T-cell (primary cell): Measurements from ENCODE around the gene KLF9. TPM values are rescaled to one million over a fixed set of nuclear protein-coding genes. Genes with fewer than 3 reads are reported as not detected.

Source experiments
- ATAC-seq, 4 experiments: fragments of 200-7000 bp in 3 of 4; fragments of 150-1000 bp in 1 of 4; cut with Tn5 transposase; replicated peaks in 1 of 4; 1 replicate in 3 of 4; 2 replicates in 1 of 4; pipeline ENCODE4 v1.10.0; 2021; ENCODE audit warnings: moderate library complexity in 3 of 4, mild to moderate bottlenecking in 2 of 4, moderate number of reproducible peaks in 1 of 4
- CTCF ChIA-PET, 2 donors: fragments of 300-600 bp; sonication (Branson Sonifier 250); formaldehyde crosslinking; loops; one replicate each; lab custom pipeline; 2022; ENCODE audit warnings: antibody characterized with exemption in 2 of 2; lab: Charles Lee
- POLR2A ChIA-PET, 2 donors: fragments of 300-600 bp; sonication (Branson Sonifier 250); formaldehyde crosslinking; loops; one replicate each; lab custom pipeline; 2022; ENCODE audit warnings: antibody characterized with exemption in 2 of 2; lab: Charles Lee
- DNase-seq, 35 experiments: peaks; one replicate each; pipeline versions ENCODE4 v3.0.0 to v3.0.0-alpha.2; 2013 to 2023
- H3K27ac ChIP-seq: one replicate; pipeline ENCODE4 v1.5.1; 2013; ENCODE audit warnings: low read length
- H3K27me3 ChIP-seq, 2 experiments: replicated peaks in 1 of 2; 1 replicate in 1 of 2; 2 replicates in 1 of 2; pipeline versions ENCODE4 v1.6.1 to v1.7.0; 2013; ENCODE audit warnings: low read length in 1 of 2, mixed read lengths in 1 of 2; ENCODE audit not compliant: control insufficient read depth in 2 of 2, insufficient read depth in 2 of 2; ENCODE audit errors: extremely low read depth in 1 of 2
- H3K36me3 ChIP-seq, 2 donors: 1 replicate in 1 of 2; 2 replicates in 1 of 2; pipeline versions ENCODE4 v1.6.1 to v1.7.0; 2013; ENCODE audit warnings: low read length in 1 of 2; ENCODE audit not compliant: control insufficient read depth in 2 of 2, insufficient read depth in 1 of 2; ENCODE audit errors: extremely low read depth in 1 of 2
- H3K4me1 ChIP-seq, 2 experiments: 1 replicate in 1 of 2; 2 replicates in 1 of 2; pipeline versions ENCODE4 v1.6.1 to v1.7.0; 2013; ENCODE audit warnings: low read length in 2 of 2, mixed read lengths in 1 of 2; ENCODE audit not compliant: insufficient read depth in 2 of 2, control insufficient read depth in 1 of 2; ENCODE audit errors: extremely low read depth in 1 of 2
- H3K4me3 ChIP-seq, 2 donors: 1 replicate in 1 of 2; 2 replicates in 1 of 2; pipeline versions ENCODE4 v1.5.1 to v1.7.0; 2013; ENCODE audit warnings: mild to moderate bottlenecking in 2 of 2, low read length in 1 of 2, moderate library complexity in 1 of 2; ENCODE audit not compliant: control insufficient read depth in 1 of 2; ENCODE audit errors: extremely low read depth in 1 of 2
- H3K9me3 ChIP-seq: 2 replicates; pipeline ENCODE4 v1.7.0; 2013
- H3K27ac Mint-ChIP-seq, 2 donors: one replicate each; pipeline ENCODE4 v1.8.0; 2020 to 2021; ENCODE audit warnings: mild to moderate bottlenecking in 2 of 2, mixed read lengths in 2 of 2
- H3K27me3 Mint-ChIP-seq, 2 donors: one replicate each; pipeline ENCODE4 v1.8.0; 2021 to 2022; ENCODE audit warnings: mixed read lengths in 2 of 2
- H3K36me3 Mint-ChIP-seq: one replicate; pipeline ENCODE4 v1.8.0; 2021; ENCODE audit warnings: mixed read lengths
- H3K4me1 Mint-ChIP-seq, 3 donors: one replicate each; pipeline ENCODE4 v1.8.0; 2020 to 2022; ENCODE audit warnings: mixed read lengths in 3 of 3, mild to moderate bottlenecking in 1 of 3
- H3K4me3 Mint-ChIP-seq, 3 donors: one replicate each; pipeline ENCODE4 v1.8.0; 2020 to 2022; ENCODE audit warnings: mild to moderate bottlenecking in 3 of 3, mixed read lengths in 3 of 3, moderate library complexity in 3 of 3
- H3K9me3 Mint-ChIP-seq, 3 donors: one replicate each; pipeline ENCODE4 v1.8.0; 2020 to 2022; ENCODE audit warnings: mixed read lengths in 3 of 3
- WGBS: methylation state at CpG from one replicate; pipeline ENCODE4 v1.1.5; 2013; ENCODE audit warnings: missing lambda C conversion rate; ENCODE audit not compliant: insufficient coverage; 5-methylcytosine and 5-hydroxymethylcytosine counted together
- total RNA-seq, 35 experiments: library from RNA in 6 of 35; stranded (reverse) in 6 of 35; fragments of 120-200 nt in 1 of 35; gene quantifications; one replicate each; pipeline versions ENCODE4 v1.2.1 to v1.2.4 and lab custom pipeline; 2013 to 2026

KLF9 gene
- total RNA-seq (10 to 100 TPM; 21.7 to 91.7 (median 23.6) TPM), total RNA-seq (lab: John Stamatoyannopoulos, UW) (40.7 to 291 (median 169) reads per million in 29 experiments)
- total RNA-seq (2013), result 35.2 TPM

DNA sequence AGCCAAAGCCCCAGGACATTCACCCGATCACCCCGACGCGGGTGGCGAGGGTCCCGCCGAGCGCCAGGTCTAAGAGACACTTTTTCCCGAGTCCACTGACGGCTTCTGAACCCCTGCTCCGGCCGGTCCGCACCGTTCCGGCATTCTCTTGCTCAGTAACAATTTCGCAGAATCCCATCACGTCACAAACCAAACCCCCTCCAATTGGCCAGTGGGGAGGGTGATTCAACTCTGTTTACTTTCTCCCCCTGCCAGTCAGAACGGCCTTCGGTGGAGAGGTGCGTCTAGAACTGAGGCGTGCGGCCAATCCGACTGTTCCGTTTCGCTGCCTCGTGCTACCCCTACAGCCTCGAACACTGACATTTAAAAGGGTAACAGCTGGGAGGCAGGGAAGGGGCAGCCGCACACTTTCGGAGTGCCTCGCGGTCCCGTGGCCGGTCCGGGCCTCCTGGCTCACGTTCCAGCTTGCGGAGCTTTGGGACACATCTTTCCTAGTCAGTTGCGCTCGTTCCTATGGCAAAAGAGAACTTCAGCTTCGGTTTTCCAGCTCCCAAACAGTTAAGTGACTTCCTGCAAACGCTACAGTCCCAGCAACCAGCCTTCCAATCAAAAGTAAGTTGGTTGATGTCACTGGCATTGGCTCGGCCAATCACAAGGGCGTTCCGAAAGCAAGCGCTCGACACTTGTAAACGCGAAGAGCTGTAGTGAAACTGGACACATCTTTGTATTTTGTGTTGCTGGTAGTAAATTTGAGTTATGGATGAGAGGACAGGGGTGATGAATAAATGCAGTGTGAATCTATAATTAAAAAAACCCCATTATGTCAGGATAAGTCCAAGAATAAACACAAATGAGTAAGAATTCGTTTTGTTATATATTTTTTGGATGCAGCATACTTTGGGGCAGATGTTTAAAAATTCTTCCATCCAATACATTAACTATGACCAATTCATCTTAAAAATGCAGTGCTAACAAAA is at the start of gene KLF9:
KLF9 (minus strand) TSS at position 859 of the 977 bp plus-strand sequence. CDS start 1,294 bp downstream, outside the sequence.
- peak; percentile 77 to 96 (median 92) for DNase-seq
- ATAC-seq, result peak; percentile 83 to 87 (median 84)
- peaks cover 48 to 54% (median 50%) of the 10 kb centered on the region in 3 donors for H3K4me1 Mint-ChIP-seq
- WGBS, result under 1% methylated on average over 30 of the region's 48 CpGs
- Histone ChIP-seq H3K36me3 (no peaks in the 10 kb centered on the region), H3K4me3 (peak within 1 kb of the TSS; percentile 92 to 94), H3K27ac (peak within 1 kb of the TSS; percentile 99), H3K27me3 (no peaks in the 10 kb centered on the region), H3K4me1 (peaks cover 11 to 46% of the 10 kb centered on the region in 2 experiments), H3K9me3 (no peaks in the 10 kb centered on the region)
- H3K36me3 Mint-ChIP-seq, result peaks cover 3% of the 10 kb centered on the region
- no peaks in the 10 kb centered on the region for H3K9me3 Mint-ChIP-seq
- H3K4me3 Mint-ChIP-seq, result peak within 1 kb of the TSS; percentile 95 to 99 (median 95)
- H3K27ac Mint-ChIP-seq, result peak within 1 kb of the TSS; percentile 100
- ChIA-PET CTCF (interaction anchor here in 1 of 2 donors (0.7 to 2.0 kb wide), 3 partner anchors 76 to 188 kb away, joined by 3 to 10 read pairs (median 3); no protein-coding TSS in a partner anchor), POLR2A (interaction anchor here in 1 of 2 donors (0.6 to 1.0 kb wide), 2 partner anchors 40 to 156 kb away, joined by 4 to 11 read pairs; no protein-coding TSS in a partner anchor)
- H3K27me3 Mint-ChIP-seq, result peaks cover 0 to 2% of the 10 kb centered on the region in 2 donors

DNA sequence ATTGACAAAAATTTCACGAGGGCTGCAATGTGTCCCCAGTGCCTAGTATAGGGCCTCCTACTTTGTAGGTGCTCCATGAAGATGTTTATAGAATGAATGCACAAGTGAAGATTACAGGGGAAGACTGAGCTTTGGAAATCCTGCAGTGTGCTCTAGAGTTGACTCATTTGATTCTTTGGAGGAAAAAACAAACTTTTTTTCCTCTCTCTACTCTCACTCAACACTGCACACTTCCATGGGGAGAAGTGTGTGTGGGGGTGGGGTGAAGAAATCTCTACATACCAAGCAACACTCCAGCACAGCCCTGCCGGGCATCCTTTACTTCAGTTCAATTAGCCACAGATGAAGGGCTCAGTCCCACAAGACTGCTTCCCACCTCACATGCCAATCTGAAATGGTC is 49.4 kb upstream of the KLF9 start:
- H3K27me3 Mint-ChIP-seq, result no peaks in the 10 kb centered on the region
- Histone ChIP-seq H3K27ac (no peak overlapping the region), H3K27me3 (peaks cover 0 to 2% of the 10 kb centered on the region in 2 experiments), H3K4me1 (no peaks in the 10 kb centered on the region), H3K9me3 (no peaks in the 10 kb centered on the region), H3K36me3 (no peaks in the 10 kb centered on the region), H3K4me3 (no peak overlapping the region)
- DNase-seq (no peak), ATAC-seq (no peak)
- no peaks in the 10 kb centered on the region for H3K9me3 Mint-ChIP-seq
- ChIA-PET CTCF (no interaction called here), POLR2A (no interaction called here)
- H3K27ac Mint-ChIP-seq, result no peak overlapping the region
- no peak overlapping the region for H3K4me3 Mint-ChIP-seq
- peaks cover 12 to 17% (median 15%) of the 10 kb centered on the region in 3 donors for H3K4me1 Mint-ChIP-seq
- WGBS, result 67% methylated on average over 1 of the region's 2 CpGs
- H3K36me3 Mint-ChIP-seq, result no peaks in the 10 kb centered on the region

DNA sequence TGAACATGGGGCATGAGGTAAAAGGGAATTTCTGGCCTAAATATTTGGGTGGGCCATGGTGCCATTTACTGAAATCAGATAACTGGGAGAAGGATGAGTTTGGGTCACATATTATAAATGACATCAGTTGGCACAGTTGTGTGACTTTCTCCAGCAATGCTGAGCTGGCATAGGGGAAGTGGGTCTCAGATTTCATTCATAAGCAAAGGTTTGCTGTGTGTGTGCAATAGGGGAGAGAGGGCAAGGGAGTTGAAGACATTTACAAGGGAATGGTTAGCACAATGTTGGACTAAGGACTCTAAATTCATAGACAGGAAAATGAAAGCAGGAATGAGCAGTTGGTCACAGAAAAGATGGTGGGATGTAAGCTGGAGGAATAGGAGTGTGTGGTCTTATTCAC is 47.8 kb upstream of the KLF9 start:
- CTCF ChIA-PET, result no interaction called here

DNA sequence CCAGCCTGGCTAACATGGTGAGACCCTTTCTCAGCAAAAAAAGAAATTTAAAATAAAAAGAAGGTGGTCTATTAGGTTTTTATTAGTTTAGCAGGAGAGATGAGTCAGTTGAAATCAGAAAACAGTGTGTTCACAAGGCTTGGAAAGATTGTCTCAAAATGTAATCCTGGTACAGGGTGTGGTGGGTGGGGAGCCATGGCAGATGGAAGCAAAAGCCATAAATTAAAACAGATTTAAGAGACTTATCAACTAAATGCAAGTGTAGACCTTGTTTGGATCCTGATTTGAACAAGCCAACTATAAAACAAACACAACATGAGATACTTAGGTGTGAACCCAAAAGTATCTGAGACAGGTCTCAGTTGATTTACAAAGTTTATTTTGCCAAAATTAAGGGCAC is 42.8 kb upstream of the KLF9 start:
- H3K4me1 Mint-ChIP-seq, result peaks cover 0 to 3% (median 0%) of the 10 kb centered on the region in 3 donors
- CTCF ChIA-PET, result no interaction called here
- H3K27ac ChIP-seq, result no peak overlapping the region
- no peak overlapping the region for H3K4me3 Mint-ChIP-seq
- H3K36me3 Mint-ChIP-seq, result no peaks in the 10 kb centered on the region
- H3K4me3 ChIP-seq, result no peak overlapping the region
- H3K27me3 ChIP-seq, result no peaks in the 10 kb centered on the region
- no peaks in the 10 kb centered on the region for H3K9me3 ChIP-seq
- no peaks in the 10 kb centered on the region for H3K36me3 ChIP-seq
- ATAC-seq (no peak), DNase-seq (no peak)
- no peak overlapping the region for H3K27ac Mint-ChIP-seq
- no peaks in the 10 kb centered on the region for H3K9me3 Mint-ChIP-seq
- POLR2A ChIA-PET, result no interaction called here
- H3K27me3 Mint-ChIP-seq, result no peaks in the 10 kb centered on the region
- H3K4me1 ChIP-seq, result no peaks in the 10 kb centered on the region

More for the DNA sequence above, 47.8 kb upstream of the KLF9 start:
- Mint-ChIP-seq H3K4me3 (no peak overlapping the region), H3K27ac (no peak overlapping the region), H3K9me3 (no peaks in the 10 kb centered on the region), H3K4me1 (peaks cover 2 to 6% (median 2%) of the 10 kb centered on the region in 3 donors), H3K27me3 (no peaks in the 10 kb centered on the region), H3K36me3 (no peaks in the 10 kb centered on the region)
- DNase-seq, result no peak
- Histone ChIP-seq H3K27me3 (peaks cover 0 to 2% of the 10 kb centered on the region in 2 experiments), H3K4me1 (no peaks in the 10 kb centered on the region), H3K36me3 (no peaks in the 10 kb centered on the region), H3K27ac (no peak overlapping the region), H3K4me3 (no peak overlapping the region), H3K9me3 (no peaks in the 10 kb centered on the region)
- POLR2A ChIA-PET, result no interaction called here
- no peak for ATAC-seq

DNA sequence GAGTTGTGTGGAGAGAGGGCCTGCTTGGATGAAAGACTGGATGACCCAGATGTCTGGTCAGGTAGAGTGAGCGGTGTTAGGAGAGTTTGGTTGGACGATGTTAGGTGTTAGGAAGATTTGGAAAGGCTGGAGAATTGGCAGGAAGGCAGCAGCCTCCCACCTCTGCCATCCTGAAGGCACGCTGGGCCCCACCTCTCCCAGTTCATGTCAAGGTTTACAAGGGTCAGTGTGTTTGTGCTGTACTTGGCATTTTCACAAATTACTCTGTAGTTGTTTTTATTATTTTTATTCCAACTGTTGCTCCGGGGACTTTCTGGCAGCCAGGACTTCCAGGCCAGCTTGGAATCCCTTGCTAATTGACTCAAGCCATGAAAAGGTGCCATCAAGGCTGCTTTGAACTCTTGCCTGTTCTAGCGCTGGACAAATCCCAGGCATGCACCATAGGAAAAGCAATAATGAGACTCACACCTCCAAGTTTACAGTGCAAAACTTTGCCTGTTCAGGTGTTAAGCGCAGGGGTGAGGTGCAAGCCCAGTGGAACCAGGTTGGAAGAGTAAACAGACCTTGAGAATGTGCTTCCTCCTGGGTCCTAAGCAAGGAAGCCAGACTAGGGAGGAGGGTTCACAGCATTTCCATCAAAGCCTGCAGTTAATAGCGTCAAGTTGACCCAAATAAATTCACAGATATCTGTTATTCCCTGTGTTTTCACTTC is 41.7 kb upstream of the KLF9 start:
- Mint-ChIP-seq H3K36me3 (no peaks in the 10 kb centered on the region), H3K4me1 (no peaks in the 10 kb centered on the region), H3K27me3 (no peaks in the 10 kb centered on the region), H3K27ac (no peak overlapping the region), H3K4me3 (no peak overlapping the region), H3K9me3 (no peaks in the 10 kb centered on the region)
- Histone ChIP-seq H3K27ac (no peak overlapping the region), H3K9me3 (no peaks in the 10 kb centered on the region), H3K4me1 (no peaks in the 10 kb centered on the region), H3K36me3 (no peaks in the 10 kb centered on the region), H3K4me3 (no peak overlapping the region), H3K27me3 (no peaks in the 10 kb centered on the region)
- POLR2A ChIA-PET, result no interaction called here
- CTCF ChIA-PET, result interaction anchor here in 1 of 2 donors (0.5 kb wide), 1 partner anchor 62 kb away, joined by 4 read pairs; no protein-coding TSS in a partner anchor
- no peak for DNase-seq
- ATAC-seq, result no peak
- 100% methylated on average over 3 of the region's 7 CpGs for WGBS

DNA sequence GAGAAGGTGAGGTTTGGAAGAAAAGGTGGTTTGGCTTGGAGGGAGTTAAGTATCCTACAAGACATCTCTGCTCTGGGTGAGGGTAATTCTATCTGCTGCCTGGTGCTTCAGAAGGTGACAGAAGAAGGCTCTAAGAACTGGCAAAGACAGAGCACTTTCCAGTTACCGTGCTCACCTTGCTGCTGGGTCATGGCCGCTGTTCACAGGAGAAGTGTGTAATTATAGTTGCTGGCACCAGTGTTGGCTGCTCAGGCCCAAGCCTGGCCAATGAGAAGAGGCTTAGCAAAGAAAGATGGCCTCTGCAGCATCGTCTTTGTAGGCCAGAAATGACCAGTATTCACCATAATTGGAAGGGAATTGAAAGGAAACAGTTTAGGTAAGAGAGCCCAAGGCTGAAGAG is 37.9 kb upstream of the KLF9 start:
- no peaks in the 10 kb centered on the region for H3K36me3 Mint-ChIP-seq
- Histone ChIP-seq H3K27me3 (no peaks in the 10 kb centered on the region), H3K9me3 (no peaks in the 10 kb centered on the region), H3K4me3 (no peak overlapping the region), H3K4me1 (no peaks in the 10 kb centered on the region), H3K27ac (no peak overlapping the region), H3K36me3 (no peaks in the 10 kb centered on the region)
- no CpG with 5 or more reads among the region's 3 CpGs for WGBS
- no peak for ATAC-seq
- POLR2A ChIA-PET, result no interaction called here
- H3K27me3 Mint-ChIP-seq, result no peaks in the 10 kb centered on the region
- CTCF ChIA-PET, result interaction anchor here in 1 of 2 donors (0.6 kb wide), 1 partner anchor 198 kb away, joined by 3 read pairs; no protein-coding TSS in a partner anchor
- H3K4me1 Mint-ChIP-seq, result no peaks in the 10 kb centered on the region
- H3K27ac Mint-ChIP-seq, result no peak overlapping the region
- H3K4me3 Mint-ChIP-seq, result no peak overlapping the region
- DNase-seq, result no peak
- H3K9me3 Mint-ChIP-seq, result no peaks in the 10 kb centered on the region
